K562 (cell line): ENCODE measurements around the gene FSTL3. TPM values are rescaled to one million over a fixed set of nuclear protein-coding genes. Genes with fewer than 3 reads are reported as not detected.
A peak's percentile ranks its signal among the peaks of the same experiment; 100 is the strongest.

Experiments
- BCLAF1 ChIP-seq, 2 experiments: fragments of 450-650 bp in 1 of 2; IDR thresholded peaks; 2 replicates each; pipeline ENCODE4 v1.6.1; 2011 to 2017; ENCODE audit warnings: low read depth in 2 of 2, antibody characterized with exemption in 1 of 2, borderline replicate concordance in 1 of 2, low read length in 1 of 2, mild to moderate bottlenecking in 1 of 2, mixed read lengths in 1 of 2; ENCODE audit not compliant: control insufficient read depth in 1 of 2
- CTCFL ChIP-seq: IDR thresholded peaks from 2 replicates; pipeline ENCODE4 v1.6.1; 2011; ENCODE audit warnings: borderline replicate concordance, low read depth, mild to moderate bottlenecking, moderate library complexity, low read length; ENCODE audit not compliant: insufficient read depth, poor library complexity, severe bottlenecking
- ETV1 ChIP-seq: fragments of 450-650 bp; conservative IDR thresholded peaks from 2 replicates; pipeline ENCODE4 v1.6.1; 2016; ENCODE audit warnings: missing genetic modification characterization, control low read depth, low read depth, missing compliant biosample characterization
- HDAC1 ChIP-seq, 2 experiments: fragments of 450-650 bp; IDR thresholded peaks; 2 replicates each; pipeline ENCODE4 v1.6.1; 2016 to 2017; ENCODE audit warnings: inconsistent platforms in 1 of 2, mild to moderate bottlenecking in 1 of 2, moderate library complexity in 1 of 2
- HNRNPUL1 ChIP-seq: fragments of 200-400 bp; formaldehyde crosslinking; IDR thresholded peaks from 2 replicates; pipeline ENCODE4 v1.6.1; 2017; ENCODE audit warnings: low read length
- KDM4B ChIP-seq, 2 experiments: fragments of 450-650 bp in 1 of 2; sonication (generic) in 1 of 2; IDR thresholded peaks; 2 replicates each; pipeline ENCODE4 v1.6.1; 2016 to 2017; ENCODE audit warnings: borderline replicate concordance in 2 of 2, antibody characterized with exemption in 1 of 2, low read depth in 1 of 2, mild to moderate bottlenecking in 1 of 2
- KDM5B ChIP-seq: fragments of 200-600 bp; sonication (generic); IDR thresholded peaks from 2 replicates; pipeline ENCODE4 v1.6.1; 2012; ENCODE audit warnings: low read depth, mild to moderate bottlenecking, moderate library complexity, low read length, control low read depth, inconsistent platforms; ENCODE audit not compliant: insufficient replicate concordance
- MEIS2 ChIP-seq: fragments of 450-650 bp; IDR thresholded peaks from 2 replicates; pipeline ENCODE4 v1.6.1; 2014; ENCODE audit warnings: mild to moderate bottlenecking; ENCODE audit not compliant: partially characterized antibody
- NFRKB ChIP-seq: fragments of 450-650 bp; IDR thresholded peaks from 2 replicates; pipeline ENCODE4 v1.6.1; 2016; ENCODE audit warnings: low read depth
- NR2F6 ChIP-seq: fragments of 450-650 bp; formaldehyde crosslinking; IDR thresholded peaks from 2 replicates; pipeline ENCODE4 v1.4.0; 2020; ENCODE audit warnings: mild to moderate bottlenecking
- POLR2A ChIP-seq: fragments of 450-650 bp; conservative IDR thresholded peaks from 2 replicates; pipeline ENCODE4 v1.6.1; 2016
- RBM25 ChIP-seq: fragments of 200-400 bp; formaldehyde crosslinking; IDR thresholded peaks from 2 replicates; pipeline ENCODE4 v1.6.1; 2018; ENCODE audit warnings: low read length, low read depth, moderate library complexity; ENCODE audit not compliant: severe bottlenecking
- SIRT6 ChIP-seq: IDR thresholded peaks from one replicate; pipeline ENCODE4 v1.6.1; 2012; ENCODE audit warnings: low read depth, mild to moderate bottlenecking, control low read depth, inconsistent platforms, low read length, moderate library complexity
- SMAD4 ChIP-seq: fragments of 250-450 bp; sonication (Bioruptor Pico); conservative IDR thresholded peaks from 2 replicates; pipeline ENCODE4 v1.8.0; 2021; ENCODE audit warnings: inconsistent platforms, mild to moderate bottlenecking, moderate library complexity
- YY1 ChIP-seq, 3 experiments: IDR thresholded peaks; 2 replicates each; pipeline ENCODE4 v1.6.1; 2011; ENCODE audit warnings: low read length in 2 of 3, mild to moderate bottlenecking in 2 of 3, moderate library complexity in 2 of 3, borderline replicate concordance in 1 of 3, control low read depth in 1 of 3, low read depth in 1 of 3; ENCODE audit not compliant: insufficient read depth in 3 of 3, insufficient replicate concordance in 2 of 3, control insufficient read depth in 1 of 3, insufficient read length in 1 of 3; ENCODE audit errors: extremely low read depth in 1 of 3
- ZBTB9 ChIP-seq: fragments of 450-650 bp; formaldehyde crosslinking; IDR thresholded peaks from 2 replicates; pipeline ENCODE4 v1.4.0; 2020; ENCODE audit warnings: mild to moderate bottlenecking, moderate library complexity
- ZKSCAN1 ChIP-seq: fragments of 150-350 bp; IDR thresholded peaks from 2 replicates; pipeline ENCODE4 v1.6.1; 2016; ENCODE audit warnings: low read depth, low read length
- ZNF140 ChIP-seq: fragments of 250-450 bp; sonication (Bioruptor Pico); IDR thresholded peaks from 2 replicates; pipeline ENCODE4 v1.8.0; 2021; ENCODE audit warnings: moderate library complexity, mild to moderate bottlenecking, inconsistent platforms
- ZNF57 ChIP-seq: fragments of 450-650 bp; formaldehyde crosslinking; IDR thresholded peaks from 2 replicates; pipeline ENCODE4 v1.4.0; 2020; ENCODE audit warnings: mild to moderate bottlenecking, moderate library complexity
- ZNF766 ChIP-seq: fragments of 200-800 bp; sonication (Bioruptor generic); conservative IDR thresholded peaks from 2 replicates; pipeline ENCODE4 v1.6.1; 2016; ENCODE audit warnings: missing genetic modification characterization, missing compliant biosample characterization
- polyA plus RNA-seq, 8 experiments: library from polyadenylated mRNA; depleted of rRNA in 4 of 8; stranded (reverse) in 5 of 8; unstranded in 3 of 8; fragments of >200 nt; fragmentation: Nextera tagmentation in 2 of 8; fragmentation: Illumina TruSeq in 1 of 8; extraction: Ambion mirVana in 2 of 8; extraction: Trizol in 1 of 8; gene quantifications; 2 replicates each; pipeline versions ENCODE4 v1.2.1 to v1.2.3, GENCODE V29; 2011 to 2014; ENCODE audit warnings: inconsistent platforms in 1 of 8, missing spikeins in 1 of 8
- total RNA-seq, 7 experiments: library from RNA; depleted of rRNA in 6 of 7; stranded (reverse); fragments of >200 nt in 6 of 7; fragmentation: Illumina TruSeq in 2 of 7; extraction: Trizol in 2 of 7; gene quantifications; 2 replicates each; pipeline versions ENCODE4 v1.2.1 to v1.2.3, GENCODE V29; 2011 to 2021; ENCODE audit warnings: low replicate concordance in 1 of 7

Gene FSTL3
- total and polyA plus RNA-seq, 9 of the 15 experiments (the other 6 are each of a cell fraction or from before 2014, with no cell fraction given) = 0.35 to 6.8 (median 4.2) TPM; not detected in 1

- no peak for TF ChIP-seq CTCFL
- no peak for TF ChIP-seq NFRKB
- TF ChIP-seq YY1 (IDR thresholded peaks at IDR 0.05; ENCODE audit: borderline replicate concordance in 1 of 3, control insufficient read depth in 1 of 3, extremely low read depth in 1 of 3, insufficient read depth in 3 of 3, insufficient read length in 1 of 3, insufficient replicate concordance in 2 of 3, low read depth in 1 of 3, low read length in 2 of 3) = peak in 2 of 3 experiments; percentile 83 to 85
- 0 out of 2 replicates have a peak, but pooled peaks have one; percentile 20 for TF ChIP-seq ZKSCAN1
- TF ChIP-seq SMAD4 = 0 out of 2 replicates have a peak, but pooled peaks have one; percentile 8
- TF ChIP-seq ZNF57 (CRISPR knock-in tag) = no peak
- no peak for TF ChIP-seq NR2F6 (CRISPR knock-in tag)
- no peak for TF ChIP-seq HNRNPUL1
- TF ChIP-seq ETV1 (tag) = peak; percentile 80
- TF ChIP-seq RBM25 = peak; percentile 79
- TF ChIP-seq KDM4B (IDR thresholded peaks at IDR 0.05; ENCODE audit: borderline replicate concordance in 2 of 2, low read depth in 1 of 2) = 0 out of 4 replicates have a peak, but pooled peaks of 1 of the 2 experiments have one; percentile 62
- TF ChIP-seq ZNF140 (CRISPR knock-in tag) = no peak
- TF ChIP-seq POLR2A = peak; percentile 54; the same call in 1 of the 2 replicates
- peak; percentile 71 for TF ChIP-seq ZNF766
- no peak for TF ChIP-seq SIRT6
- peak; percentile 63 for TF ChIP-seq KDM5B
- 0 out of 4 replicates have a peak, but pooled peaks of 1 of the 2 experiments have one; percentile 62 for TF ChIP-seq BCLAF1 (IDR thresholded peaks at IDR 0.05; ENCODE audit: borderline replicate concordance in 1 of 2, control insufficient read depth in 1 of 2, low read depth in 2 of 2, low read length in 1 of 2)
- TF ChIP-seq ZBTB9 (CRISPR knock-in tag) = no peak
- peak; percentile 74 for TF ChIP-seq MEIS2
- TF ChIP-seq HDAC1 (IDR thresholded peaks at IDR 0.05) = peak in 1 of 2 experiments; percentile 43; a peak in 1 of 4 replicates
Measured at GRCh38 chr19:633068-633785, 43.0 kb upstream of the FSTL3 start, which contains the start of gene POLRMT (continued).
